ENCODE data around the gene TTI1. TPM values are rescaled to one million over a fixed set of nuclear protein-coding genes. Genes with fewer than 3 reads are reported as not detected.

The TTI1 gene
- total RNA-seq, 1 donor, result 14.8 TPM

- no peak overlapping the region for H3K4me2 ChIP-seq (ENCODE audit: insufficient read depth, low read length)
- H3K27ac ChIP-seq (ENCODE audit: low read depth, low read length), result no peak overlapping the region
- H3K27me3 ChIP-seq (ENCODE audit: insufficient read depth, low read length), result peaks cover 44% of the 10 kb centered on the region
- no peaks in the 10 kb centered on the region for H3K4me1 ChIP-seq (ENCODE audit: insufficient read depth, low read length)
- H2AFZ ChIP-seq (ENCODE audit: low read length), result no peak overlapping the region
- H3K9me3 ChIP-seq (ENCODE audit: low read depth, low read length), result no peaks in the 10 kb centered on the region
- H3K36me3 ChIP-seq (ENCODE audit: insufficient read depth, low read length), result no peaks in the 10 kb centered on the region
- no peaks in the 10 kb centered on the region for H4K20me1 ChIP-seq (ENCODE audit: insufficient read depth, low read length)
- no peak for DNase-seq (ENCODE audit: insufficient read length, low spot score, missing footprints)
- TF ChIP-seq CTCF (IDR thresholded peaks at IDR 0.05; ENCODE audit: extremely low read depth, low read depth, low read length), result no peak
- H3K79me2 ChIP-seq (ENCODE audit: insufficient read depth, low read length), result no peaks in the 10 kb centered on the region
- H3K4me3 ChIP-seq (ENCODE audit: insufficient read depth, low read length), result no peak overlapping the region
Measured at GRCh38 chr20:37954626-37955025, 78.6 kb downstream of the TTI1 start.

GRCh38 chr20:37954190-37954589 lies 79.1 kb downstream of the TTI1 start:
- DNase-seq (ENCODE audit: insufficient read length, low spot score, missing footprints), result no peak
- no peaks in the 10 kb centered on the region for H3K4me1 ChIP-seq (ENCODE audit: insufficient read depth, low read length)
- peaks cover 46% of the 10 kb centered on the region for H3K27me3 ChIP-seq (ENCODE audit: insufficient read depth, low read length)
- no peaks in the 10 kb centered on the region for H3K9me3 ChIP-seq (ENCODE audit: low read depth, low read length)
- no peaks in the 10 kb centered on the region for H3K79me2 ChIP-seq (ENCODE audit: insufficient read depth, low read length)
- no peak overlapping the region for H2AFZ ChIP-seq (ENCODE audit: low read length)
- H3K4me2 ChIP-seq (ENCODE audit: insufficient read depth, low read length), result no peak overlapping the region
- H3K4me3 ChIP-seq (ENCODE audit: insufficient read depth, low read length), result no peak overlapping the region
- no peak for TF ChIP-seq CTCF (IDR thresholded peaks at IDR 0.05; ENCODE audit: extremely low read depth, low read depth, low read length)
- H3K36me3 ChIP-seq (ENCODE audit: insufficient read depth, low read length), result no peaks in the 10 kb centered on the region
- H4K20me1 ChIP-seq (ENCODE audit: insufficient read depth, low read length), result no peaks in the 10 kb centered on the region
- no peak overlapping the region for H3K27ac ChIP-seq (ENCODE audit: low read depth, low read length)

- Histone ChIP-seq H3K4me2 (ENCODE audit: insufficient read depth, low read length) (no peak overlapping the region), H3K27me3 (ENCODE audit: insufficient read depth, low read length) (peaks cover 17% of the 10 kb centered on the region), H3K4me1 (ENCODE audit: insufficient read depth, low read length) (no peaks in the 10 kb centered on the region), H3K79me2 (ENCODE audit: insufficient read depth, low read length) (no peaks in the 10 kb centered on the region), H3K4me3 (ENCODE audit: insufficient read depth, low read length) (no peak overlapping the region), H2AFZ (ENCODE audit: low read length) (no peak overlapping the region), H3K36me3 (ENCODE audit: insufficient read depth, low read length) (no peaks in the 10 kb centered on the region), H3K27ac (ENCODE audit: low read depth, low read length) (no peak overlapping the region), H3K9me3 (ENCODE audit: low read depth, low read length) (peaks cover 8% of the 10 kb centered on the region), H4K20me1 (ENCODE audit: insufficient read depth, low read length) (no peaks in the 10 kb centered on the region)
- DNase-seq (ENCODE audit: insufficient read length, low spot score, missing footprints), result no peak
- TF ChIP-seq CTCF (IDR thresholded peaks at IDR 0.05; ENCODE audit: extremely low read depth, low read depth, low read length), result no peak
Measured at GRCh38 chr20:37948956-37949355, 84.3 kb downstream of the TTI1 start.

- H3K36me3 ChIP-seq (ENCODE audit: insufficient read depth, low read length), result no peaks in the 10 kb centered on the region
- no peak overlapping the region for H3K4me2 ChIP-seq (ENCODE audit: insufficient read depth, low read length)
- H3K27ac ChIP-seq (ENCODE audit: low read depth, low read length), result no peak overlapping the region
- H3K4me1 ChIP-seq (ENCODE audit: insufficient read depth, low read length), result no peaks in the 10 kb centered on the region
- no peak overlapping the region for H3K4me3 ChIP-seq (ENCODE audit: insufficient read depth, low read length)
- TF ChIP-seq CTCF (IDR thresholded peaks at IDR 0.05; ENCODE audit: extremely low read depth, low read depth, low read length), result no peak
- peaks cover 8% of the 10 kb centered on the region for H3K9me3 ChIP-seq (ENCODE audit: low read depth, low read length)
- no peaks in the 10 kb centered on the region for H4K20me1 ChIP-seq (ENCODE audit: insufficient read depth, low read length)
- no peaks in the 10 kb centered on the region for H3K79me2 ChIP-seq (ENCODE audit: insufficient read depth, low read length)
- H3K27me3 ChIP-seq (ENCODE audit: insufficient read depth, low read length), result peaks cover 17% of the 10 kb centered on the region
- DNase-seq (ENCODE audit: insufficient read length, low spot score, missing footprints), result no peak
- no peak overlapping the region for H2AFZ ChIP-seq (ENCODE audit: low read length)
Measured at GRCh38 chr20:37947943-37948342, 85.3 kb downstream of the TTI1 start.

All from osteoblast (primary cell).